GM18909 (cell line): ENCODE data around the gene TRIM59.

ENCODE experiments used
- ATAC-seq: cut with Tn5 transposase; IDR thresholded peaks from one replicate; pipeline ENCODE4 v1.9.1; 2021; ENCODE audit warnings: mild to moderate bottlenecking; ENCODE audit not compliant: unreplicated experiment, poor library complexity

Gene TRIM59, protein sequence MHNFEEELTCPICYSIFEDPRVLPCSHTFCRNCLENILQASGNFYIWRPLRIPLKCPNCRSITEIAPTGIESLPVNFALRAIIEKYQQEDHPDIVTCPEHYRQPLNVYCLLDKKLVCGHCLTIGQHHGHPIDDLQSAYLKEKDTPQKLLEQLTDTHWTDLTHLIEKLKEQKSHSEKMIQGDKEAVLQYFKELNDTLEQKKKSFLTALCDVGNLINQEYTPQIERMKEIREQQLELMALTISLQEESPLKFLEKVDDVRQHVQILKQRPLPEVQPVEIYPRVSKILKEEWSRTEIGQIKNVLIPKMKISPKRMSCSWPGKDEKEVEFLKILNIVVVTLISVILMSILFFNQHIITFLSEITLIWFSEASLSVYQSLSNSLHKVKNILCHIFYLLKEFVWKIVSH

DNA sequence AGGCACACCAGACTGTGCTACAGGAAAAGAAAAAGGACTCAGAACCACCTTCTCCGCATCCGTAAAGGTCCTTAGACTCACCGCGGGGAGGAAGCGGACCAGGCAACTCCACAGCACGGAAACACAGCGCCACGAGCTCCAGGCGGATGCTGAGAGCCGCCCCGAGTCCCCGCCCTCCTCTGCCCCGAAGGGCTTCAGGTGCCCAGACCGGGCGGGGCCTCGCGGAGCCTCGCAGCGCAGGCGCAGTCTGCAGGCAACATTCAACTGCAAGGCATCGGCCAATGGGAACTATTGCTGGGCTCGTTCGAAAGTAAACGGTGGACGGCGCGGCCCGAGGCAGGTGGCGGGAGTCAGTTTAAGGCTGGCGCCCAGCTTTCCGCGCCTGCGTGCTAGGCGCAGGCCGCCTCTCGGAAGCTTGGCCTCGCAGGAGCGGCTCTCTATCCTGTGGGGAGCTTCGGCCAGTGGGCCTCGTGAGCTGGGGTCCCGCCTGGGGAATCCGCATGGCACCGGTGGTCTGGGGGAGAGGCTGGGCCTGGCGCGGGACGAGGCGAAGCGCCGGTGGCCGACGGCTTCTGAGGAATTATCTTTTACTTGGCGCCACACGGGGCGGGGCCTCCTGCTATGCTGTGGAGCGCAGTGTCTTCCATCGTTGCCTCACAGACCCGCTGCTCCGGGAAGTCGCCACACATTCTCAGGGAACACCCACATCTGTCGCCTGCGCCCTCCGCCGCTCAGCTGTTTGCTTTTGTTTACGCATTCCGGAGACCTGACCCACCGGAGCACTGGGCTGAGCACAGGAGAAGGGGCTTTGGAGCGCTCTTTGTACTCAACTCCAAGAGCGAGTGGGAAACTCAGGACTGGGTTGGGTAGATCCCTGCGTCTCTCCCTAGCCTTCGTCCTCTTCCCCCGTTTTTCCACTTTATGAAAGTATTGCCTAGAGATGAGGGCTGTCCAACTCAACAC, at the start of gene TRIM59:
Gene TRIM59, minus strand, starts transcription at position 151 of the 963 bp plus-strand sequence. CDS start 10,603 bp downstream, outside the sequence.
- peak; percentile 96 for ATAC-seq

DNA sequence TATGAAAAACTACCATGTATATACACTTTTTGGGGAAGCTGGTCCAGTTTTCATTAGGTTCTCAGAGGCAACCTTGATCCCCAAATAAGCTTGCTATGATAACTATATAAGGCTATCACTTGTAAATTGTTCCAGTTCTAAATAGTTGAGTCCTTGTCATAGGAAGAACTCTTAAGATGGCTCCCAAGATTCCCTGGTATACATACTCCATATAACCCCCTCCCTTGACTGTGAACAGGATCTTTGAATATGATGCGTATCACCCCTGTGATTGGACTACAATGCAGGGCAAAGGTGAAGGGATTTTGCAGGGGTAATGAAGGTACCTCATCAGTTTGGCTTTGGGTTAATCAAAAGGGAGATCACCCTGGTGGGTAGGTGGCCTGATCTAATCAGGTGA, 48.6 kb upstream of the TRIM59 start:
- ATAC-seq, result no peak

DNA sequence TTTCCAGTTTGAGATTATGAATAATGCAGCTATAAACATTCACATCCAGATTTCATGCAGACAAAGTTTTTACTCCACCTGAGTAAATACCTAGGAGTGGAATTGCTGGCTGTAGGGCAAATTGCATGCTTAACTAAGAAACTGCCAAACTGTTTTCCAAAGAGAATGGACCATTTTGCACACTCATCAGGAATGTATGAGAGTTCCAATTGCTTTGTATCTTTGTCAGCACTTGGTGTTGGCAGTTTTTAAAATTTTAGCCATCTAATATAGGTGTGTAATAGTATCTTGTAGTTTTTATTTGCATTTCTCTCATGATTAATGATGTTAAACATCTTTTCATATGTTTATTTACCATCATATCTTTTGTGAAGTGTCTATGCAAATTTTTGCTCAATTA, 40.6 kb upstream of the TRIM59 start:
- ATAC-seq, result no peak

DNA sequence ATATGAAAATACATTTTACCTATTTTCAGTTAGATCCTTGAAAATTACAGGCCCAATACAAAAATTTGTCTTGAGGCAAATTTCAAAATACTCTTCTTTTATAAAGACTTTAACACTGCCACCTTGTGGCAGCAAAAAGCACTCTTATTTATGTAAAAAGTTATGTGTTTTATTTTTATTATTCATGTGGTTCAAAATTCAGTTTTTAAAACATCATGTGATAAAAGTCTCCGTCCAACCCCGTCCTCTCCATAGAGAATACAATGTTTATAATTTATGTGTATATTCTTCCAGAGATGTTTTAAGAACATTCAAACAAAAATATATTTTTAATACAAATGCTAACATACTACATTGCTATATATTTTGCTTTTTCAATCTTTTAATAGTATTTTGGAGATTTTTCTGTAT, 36.9 kb upstream of the TRIM59 start:
- ATAC-seq, result no peak

DNA sequence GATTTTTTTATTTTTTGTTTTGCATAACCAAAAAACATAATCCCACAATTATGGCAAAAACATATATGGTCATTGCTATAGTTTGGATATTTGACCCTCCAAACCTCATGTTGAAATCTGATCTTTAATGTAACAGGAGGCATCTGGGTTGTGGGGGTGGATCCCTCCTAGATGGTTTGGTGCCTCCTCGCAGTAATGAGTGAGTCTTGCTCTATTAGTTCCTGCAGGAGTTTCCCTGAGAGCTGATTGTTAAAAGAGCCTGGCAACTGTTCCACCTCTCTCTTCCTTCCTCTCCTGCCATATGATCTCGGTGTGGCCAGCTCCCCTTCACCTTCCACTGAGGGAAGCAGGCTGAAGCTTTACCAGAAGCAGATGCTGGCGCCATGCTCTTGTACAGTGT, 33.2 kb upstream of the TRIM59 start:
- ATAC-seq, result no peak

DNA sequence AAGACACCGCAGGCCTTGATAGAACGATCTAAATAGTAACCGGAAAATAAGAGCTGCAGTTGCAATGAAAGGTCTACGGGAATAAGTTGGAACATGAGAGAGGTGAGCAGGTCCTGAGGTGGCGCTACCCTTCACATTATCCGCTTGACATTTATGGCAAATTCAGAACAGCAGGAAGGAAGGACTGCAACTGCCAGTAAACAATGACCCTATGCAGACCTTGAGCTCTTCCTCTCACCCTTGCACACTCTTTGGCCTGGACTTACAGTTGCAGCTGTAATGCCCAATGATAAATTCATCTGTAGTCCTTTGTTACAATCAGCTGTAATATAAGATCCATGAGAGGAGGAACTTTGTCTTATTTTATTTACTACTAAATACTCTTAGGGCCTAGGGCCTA, 32.3 kb upstream of the TRIM59 start:
- no peak for ATAC-seq

DNA sequence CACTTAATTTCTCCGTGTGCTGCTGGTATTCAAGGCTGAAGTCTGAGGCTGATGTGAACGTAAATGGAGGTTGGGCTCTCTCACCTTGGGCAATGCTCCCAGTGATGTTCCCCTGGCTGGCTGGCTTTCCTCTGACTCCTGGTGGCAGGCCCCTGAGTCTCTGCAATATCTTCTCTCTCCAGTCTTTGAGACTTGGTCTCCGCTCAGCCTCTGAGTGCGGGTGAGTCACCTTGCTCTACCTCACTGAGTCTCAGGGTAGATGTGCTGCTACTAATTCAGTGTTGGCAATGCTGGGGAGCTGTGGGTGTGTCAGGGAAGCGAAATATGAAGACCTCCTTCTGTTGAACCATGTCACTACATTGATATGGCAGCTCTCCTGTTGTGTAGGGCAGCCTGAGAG, 31.3 kb upstream of the TRIM59 start:
- no peak for ATAC-seq

DNA sequence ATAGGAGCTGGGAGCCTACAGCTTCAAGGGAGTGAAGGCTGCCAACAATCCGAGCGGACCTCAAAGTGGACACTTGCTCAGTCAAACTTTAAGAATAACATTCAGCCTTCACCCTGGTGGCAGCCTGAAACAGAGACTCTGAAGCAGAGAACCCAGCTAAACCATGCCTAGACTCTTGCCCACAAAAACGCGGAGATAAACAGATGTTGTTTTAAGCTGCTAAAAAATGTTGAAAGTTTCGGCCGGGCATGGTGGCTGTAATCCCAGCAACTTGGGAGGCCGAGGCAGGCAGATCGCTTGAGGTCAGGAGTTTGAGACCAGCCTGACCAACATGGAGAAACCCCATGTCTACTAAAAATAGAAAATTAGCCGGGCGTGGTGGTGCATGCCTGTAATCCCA, 29.8 kb upstream of the TRIM59 start:
- no peak for ATAC-seq

DNA sequence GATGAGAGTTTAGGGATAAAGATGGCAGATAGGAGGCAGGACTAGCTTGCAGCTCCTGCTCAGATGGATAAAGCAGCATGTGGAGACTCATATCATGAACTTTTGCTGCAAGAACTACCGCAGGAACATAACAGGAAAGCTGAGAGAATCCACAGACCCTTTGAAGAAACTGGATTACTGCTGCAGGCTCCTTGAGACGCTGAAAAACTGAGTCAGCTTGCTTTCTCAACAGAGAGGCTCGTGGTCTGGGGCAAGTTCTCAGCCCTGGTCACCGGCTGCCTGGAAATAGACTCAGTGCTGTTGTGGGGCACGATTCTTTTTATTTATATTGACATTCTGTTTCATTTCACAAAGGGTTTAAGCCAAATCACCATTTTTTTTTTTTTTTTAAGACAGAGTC, 28.8 kb upstream of the TRIM59 start:
- ATAC-seq, result no peak

DNA sequence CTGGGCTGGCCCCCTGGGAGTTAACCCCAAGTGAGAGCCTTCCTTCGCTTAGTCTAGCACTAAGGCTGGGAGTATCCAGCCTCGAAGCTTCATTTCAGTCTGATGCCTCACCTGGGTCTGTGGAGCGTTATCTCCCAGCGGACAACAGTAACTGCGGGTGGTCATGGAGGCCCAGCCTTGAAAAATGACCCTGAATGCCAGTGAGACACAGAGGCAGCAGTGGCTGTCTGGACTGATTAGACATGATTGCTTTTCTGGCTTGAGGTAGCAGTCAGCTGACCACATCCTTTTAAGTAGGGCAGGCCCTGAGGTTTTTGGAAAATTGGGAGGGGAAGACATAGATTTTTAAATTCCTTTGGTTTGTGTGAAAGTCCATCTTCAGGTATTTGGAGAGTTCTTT, 28.2 kb upstream of the TRIM59 start:
- ATAC-seq, result no peak

DNA sequence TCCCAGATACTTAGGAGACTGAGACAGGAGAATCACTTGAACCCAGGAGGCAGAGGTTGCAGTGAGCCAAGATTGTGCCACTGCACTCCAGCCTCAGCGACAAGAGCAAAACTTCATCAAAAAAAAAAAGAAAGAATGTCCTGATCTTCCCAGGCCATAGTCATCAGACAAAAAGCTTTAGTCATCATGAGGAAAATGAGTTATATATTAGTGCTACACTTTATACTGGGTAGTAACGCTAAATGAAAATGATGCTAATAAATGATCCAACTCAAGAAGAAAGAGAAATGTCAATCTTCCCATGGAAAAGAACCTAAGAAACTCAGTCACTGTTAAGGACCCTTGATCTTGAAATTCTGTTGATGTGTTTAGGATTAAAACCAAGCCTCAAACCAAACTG, 26.3 kb upstream of the TRIM59 start:
- no peak for ATAC-seq

DNA sequence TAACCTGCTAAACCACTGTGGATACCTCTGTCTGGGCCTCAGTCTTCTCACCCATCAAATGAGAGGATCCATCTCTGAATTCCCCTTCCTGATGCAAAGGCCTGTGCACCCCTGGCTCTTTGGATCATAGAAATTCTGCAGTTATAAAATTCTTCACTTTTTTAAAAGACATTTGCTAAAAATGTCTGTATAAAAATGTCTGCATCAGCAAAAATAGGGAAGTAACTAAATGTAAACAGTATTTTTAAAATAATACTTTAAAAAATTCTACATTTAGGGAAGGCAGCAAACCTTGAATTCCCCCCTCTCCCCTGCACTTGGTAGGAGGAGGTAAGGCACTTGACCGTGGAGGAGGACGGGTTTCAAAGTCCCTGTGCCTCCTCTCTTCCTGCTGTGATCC, 25.6 kb upstream of the TRIM59 start:
- no peak for ATAC-seq

DNA sequence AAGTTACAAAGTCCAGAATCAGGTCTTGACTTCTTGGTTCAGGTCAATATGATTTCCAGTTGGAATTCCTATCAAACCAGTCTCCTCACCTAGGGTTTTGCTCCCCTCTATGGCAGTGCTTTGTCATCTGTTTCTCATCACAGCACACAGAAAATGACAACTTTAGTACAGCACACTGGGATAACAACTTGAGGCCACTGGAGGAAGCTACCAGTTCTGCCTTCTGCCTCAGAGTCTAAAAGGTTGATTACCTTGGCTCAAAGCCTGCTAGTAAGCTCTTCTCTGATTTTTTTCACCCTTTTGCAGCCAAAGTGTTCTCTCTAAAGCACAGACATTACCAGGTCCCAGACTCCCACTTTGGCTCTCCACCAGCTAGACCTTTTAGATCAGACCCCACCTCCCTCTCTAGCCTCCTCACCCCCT, 24.8 kb upstream of the TRIM59 start:
- ATAC-seq, result no peak

DNA sequence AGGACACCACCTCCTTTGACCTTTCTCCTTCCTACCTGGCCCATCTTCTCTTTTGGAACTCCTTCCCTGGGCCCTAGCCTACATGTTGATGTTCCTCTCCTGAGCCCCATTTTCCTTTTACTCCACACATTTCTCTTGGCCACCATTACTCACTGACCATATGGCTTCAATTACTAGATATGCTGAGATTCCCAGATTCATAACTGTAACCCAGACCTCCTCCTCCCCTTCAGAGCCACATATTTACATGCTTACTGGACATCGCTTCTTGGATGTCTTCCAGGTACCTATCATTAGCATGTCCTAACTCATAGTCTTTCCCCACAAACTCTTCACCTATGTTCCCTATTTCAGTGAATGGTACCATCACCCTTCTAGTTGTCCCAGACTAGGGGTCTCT, 24.4 kb upstream of the TRIM59 start:
- no peak for ATAC-seq

DNA sequence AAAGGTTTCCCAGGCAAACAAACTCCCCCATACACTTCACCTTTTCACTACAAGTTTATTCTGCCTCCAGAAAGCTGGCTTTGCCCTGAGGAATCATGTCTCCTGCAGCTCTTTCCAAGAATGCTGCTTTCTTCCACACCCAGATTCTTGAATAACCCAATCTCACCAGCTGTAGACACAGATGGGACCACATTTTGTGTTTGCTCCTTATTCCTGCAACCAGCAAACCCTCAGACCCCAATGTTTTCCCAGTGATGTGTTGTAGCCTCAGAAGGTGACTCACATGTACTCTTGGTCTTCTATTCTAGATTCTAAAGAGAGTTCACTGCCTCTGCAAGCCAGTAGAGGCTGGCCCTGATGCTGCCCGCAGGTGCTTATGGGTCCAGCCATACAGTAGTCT, 23.6 kb upstream of the TRIM59 start:
- no peak for ATAC-seq

DNA sequence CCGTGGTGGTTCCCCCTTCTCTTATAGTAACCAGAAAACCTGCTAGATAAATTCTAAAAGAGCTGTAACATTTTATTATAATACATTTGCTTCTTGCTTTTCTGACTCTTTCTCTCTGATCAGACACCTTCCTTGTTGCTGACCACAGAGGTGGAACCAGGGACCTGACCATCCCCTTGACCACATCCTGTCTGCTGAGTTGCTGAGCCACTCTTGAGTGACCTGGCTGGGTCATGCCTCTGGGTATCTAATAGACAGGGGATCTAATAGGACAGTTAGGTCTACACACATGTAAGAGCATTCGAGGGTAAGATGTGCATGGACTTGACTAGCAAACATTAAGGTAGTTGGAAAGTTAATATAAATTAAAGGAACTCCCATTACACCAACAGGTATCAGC, 22.8 kb upstream of the TRIM59 start:
- peak; percentile 84 for ATAC-seq

DNA sequence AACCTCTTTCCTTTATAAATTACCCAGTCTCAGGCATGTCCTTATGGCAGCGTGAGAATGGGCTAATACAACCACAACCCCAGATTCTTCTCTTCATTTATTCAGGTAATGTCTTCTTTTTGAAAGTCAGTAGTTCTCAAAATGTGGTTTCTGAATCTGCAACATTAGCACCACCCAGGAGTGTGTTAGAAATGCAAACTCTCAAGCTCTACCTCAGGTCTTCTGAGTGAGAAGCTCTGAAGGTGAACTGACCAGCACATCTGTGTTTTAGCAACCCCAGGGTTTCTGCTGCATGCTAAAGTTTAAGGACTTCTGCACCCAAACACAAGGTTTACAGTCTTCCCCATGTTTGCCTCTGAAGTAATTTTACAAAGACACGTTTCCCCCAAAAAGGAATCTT, 22.3 kb upstream of the TRIM59 start:
- ATAC-seq, result no peak

DNA sequence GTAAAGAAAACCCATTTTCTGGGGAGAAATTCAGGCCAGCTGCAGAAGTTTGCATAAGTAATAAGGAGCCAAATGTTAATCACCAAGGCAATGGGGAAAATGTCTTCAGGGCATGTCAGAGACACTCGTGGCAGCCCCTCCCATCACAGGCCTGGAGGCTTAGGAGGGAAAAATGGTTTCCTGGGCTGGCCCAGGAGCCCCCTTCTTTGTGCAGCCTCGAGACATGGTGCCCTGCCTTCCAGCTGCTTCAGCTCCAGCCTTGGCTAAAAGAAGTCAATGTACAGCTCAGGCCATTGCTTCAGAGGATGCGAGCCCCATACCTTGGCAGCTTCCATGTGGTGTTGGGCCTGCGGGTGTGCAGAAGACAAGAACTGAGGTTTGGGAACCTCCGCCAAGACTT, 20.6 kb upstream of the TRIM59 start:
- ATAC-seq, result no peak

DNA sequence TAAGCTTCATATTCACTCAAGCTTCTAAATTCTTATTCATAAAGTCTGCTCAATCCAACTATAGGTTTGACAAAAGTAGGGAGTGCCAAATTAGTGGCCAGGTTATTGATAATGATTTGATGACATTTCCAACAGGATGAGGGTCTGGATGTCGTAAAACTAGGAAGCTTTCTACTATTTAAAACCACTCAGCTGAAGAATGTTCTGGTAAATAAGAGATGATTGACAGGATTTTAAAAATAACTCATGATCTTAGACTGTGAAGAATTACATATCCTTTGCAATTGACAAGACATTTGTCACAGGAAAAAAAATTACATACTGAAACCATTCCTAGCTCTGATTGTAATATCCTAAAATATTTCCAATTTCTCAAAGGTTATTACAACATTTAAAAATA, 15.4 kb upstream of the TRIM59 start:
- ATAC-seq, result no peak

DNA sequence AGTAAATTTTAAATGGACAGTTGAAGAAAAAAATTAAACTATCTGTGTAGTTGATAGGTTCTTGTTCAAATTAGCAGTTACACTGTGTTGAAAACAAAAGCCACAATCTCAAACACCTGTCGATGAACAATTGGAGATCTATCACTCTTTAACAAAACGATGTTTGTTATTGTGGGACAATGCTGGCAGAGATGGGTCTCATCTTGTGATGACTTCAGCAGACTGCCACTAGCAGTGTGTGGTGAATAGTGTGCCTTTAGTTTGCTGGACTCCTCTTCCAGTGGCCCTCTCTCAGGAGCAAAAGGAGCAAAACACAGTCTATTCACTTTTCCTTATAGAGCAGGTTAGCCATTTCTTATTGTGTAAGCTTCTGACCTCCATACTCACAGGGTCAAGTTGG, 14.7 kb upstream of the TRIM59 start:
- ATAC-seq, result no peak

DNA sequence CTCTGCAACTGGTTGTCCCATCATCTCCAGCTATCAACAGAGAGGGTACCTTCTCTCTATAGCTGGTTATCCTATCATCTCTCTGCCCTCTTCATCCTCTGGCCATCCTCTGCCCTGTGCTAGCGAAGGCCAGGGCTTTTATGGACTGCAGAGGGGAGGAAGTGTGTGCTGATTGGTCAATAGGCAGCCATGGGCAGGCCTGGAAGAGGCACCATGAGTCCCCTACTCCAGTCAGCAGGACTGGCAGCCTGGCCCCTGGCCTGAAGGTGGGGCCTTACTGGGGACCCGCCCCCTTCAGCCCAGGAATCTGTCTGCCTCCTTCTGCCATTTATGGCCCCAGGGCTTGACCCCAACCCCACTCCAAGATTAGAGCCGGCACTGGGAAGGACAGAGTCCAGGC, 10.4 kb upstream of the TRIM59 start:
- no peak for ATAC-seq
